Measurements from ENCODE around the gene SEMA6C. TPM values are rescaled to one million over a fixed set of nuclear protein-coding genes. Genes with fewer than 3 reads are reported as not detected.

SEMA6C gene
- total and polyA plus RNA-seq, 2 donors (not counting 1 experiment from before 2014, with no cell fraction given) = 0.76 to 0.99 TPM

- H3K9ac ChIP-seq (ENCODE audit: insufficient read depth, low read length) = no peak overlapping the region
- no peaks in the 10 kb centered on the region for H4K20me1 ChIP-seq (ENCODE audit: control insufficient read depth, extremely low read depth, insufficient read depth, low read length)
- no peaks in the 10 kb centered on the region for H3K36me3 ChIP-seq (ENCODE audit: control insufficient read depth, insufficient read depth, low read length)
- H3K4me2 ChIP-seq (ENCODE audit: extremely low read depth, insufficient read depth, low read length) = no peak overlapping the region
- H3K79me2 ChIP-seq (ENCODE audit: control insufficient read depth, insufficient read depth, low read length) = no peaks in the 10 kb centered on the region
- H3K9me3 ChIP-seq (ENCODE audit: control insufficient read depth, insufficient read depth, low read depth, low read length) = no peaks in the 10 kb centered on the region
- no peak overlapping the region for H3K27ac ChIP-seq (ENCODE audit: insufficient read depth, low read length)
- H3K4me3 ChIP-seq (replicated peaks in 1 of 4; ENCODE audit: control extremely low read depth in 1 of 4, insufficient read depth in 1 of 4, low read depth in 3 of 4, low read length in 4 of 4) = no peak overlapping the region
- DNase-seq (ENCODE audit: low read depth in 2 of 2) = no peak
- no peak overlapping the region for H2AFZ ChIP-seq (ENCODE audit: low read length)
- no peaks in the 10 kb centered on the region for H3K4me1 ChIP-seq (ENCODE audit: control insufficient read depth, extremely low read depth, insufficient read depth, low read length)
- no peaks in the 10 kb centered on the region for H3K27me3 ChIP-seq (ENCODE audit: control insufficient read depth, insufficient read depth, low read length)
- TF ChIP-seq EZH2 (IDR thresholded peaks at IDR 0.05; ENCODE audit: low read length, missing control alignments) (no peak), CTCF (conservative IDR thresholded peaks at IDR 0.05 in 1 of 2, IDR thresholded peaks at IDR 0.05 in 1 of 2; ENCODE audit: low read depth in 1 of 2, low read length in 2 of 2) (no peak)
These were observed 8.6 kb downstream of the SEMA6C start for GRCh38 chr1:151137789-151138188.

GRCh38 chr1:151135433-151136385 is 10.7 kb downstream of the SEMA6C start:
- Histone ChIP-seq H3K9ac (ENCODE audit: insufficient read depth, low read length) (no peak overlapping the region), H3K36me3 (ENCODE audit: control insufficient read depth, insufficient read depth, low read length) (no peaks in the 10 kb centered on the region), H3K27me3 (ENCODE audit: control insufficient read depth, insufficient read depth, low read length) (no peaks in the 10 kb centered on the region), H3K79me2 (ENCODE audit: control insufficient read depth, insufficient read depth, low read length) (no peaks in the 10 kb centered on the region), H3K9me3 (ENCODE audit: control insufficient read depth, insufficient read depth, low read depth, low read length) (no peaks in the 10 kb centered on the region), H4K20me1 (ENCODE audit: control insufficient read depth, extremely low read depth, insufficient read depth, low read length) (no peaks in the 10 kb centered on the region), H3K4me3 (replicated peaks in 1 of 4; ENCODE audit: control extremely low read depth in 1 of 4, insufficient read depth in 1 of 4, low read depth in 3 of 4, low read length in 4 of 4) (no peak overlapping the region), H3K4me1 (ENCODE audit: control insufficient read depth, extremely low read depth, insufficient read depth, low read length) (peaks cover 6% of the 10 kb centered on the region), H3K27ac (ENCODE audit: insufficient read depth, low read length) (no peak overlapping the region), H2AFZ (ENCODE audit: low read length) (no peak overlapping the region), H3K4me2 (ENCODE audit: extremely low read depth, insufficient read depth, low read length) (no peak overlapping the region)
- TF ChIP-seq CTCF (conservative IDR thresholded peaks at IDR 0.05 in 1 of 2, IDR thresholded peaks at IDR 0.05 in 1 of 2; ENCODE audit: low read depth in 1 of 2, low read length in 2 of 2) = no peak
- TF ChIP-seq EZH2 (IDR thresholded peaks at IDR 0.05; ENCODE audit: low read length, missing control alignments) = no peak
- DNase-seq (ENCODE audit: low read depth in 2 of 2) = no peak

GRCh38 chr1:151134991-151135390 is 11.4 kb downstream of the SEMA6C start:
- no peak overlapping the region for H3K4me3 ChIP-seq (replicated peaks in 1 of 4; ENCODE audit: control extremely low read depth in 1 of 4, insufficient read depth in 1 of 4, low read depth in 3 of 4, low read length in 4 of 4)
- DNase-seq (ENCODE audit: low read depth in 2 of 2) = no peak
- H3K9ac ChIP-seq (ENCODE audit: insufficient read depth, low read length) = no peak overlapping the region
- H3K4me1 ChIP-seq (ENCODE audit: control insufficient read depth, extremely low read depth, insufficient read depth, low read length) = peaks cover 6% of the 10 kb centered on the region
- H3K4me2 ChIP-seq (ENCODE audit: extremely low read depth, insufficient read depth, low read length) = no peak overlapping the region
- H3K36me3 ChIP-seq (ENCODE audit: control insufficient read depth, insufficient read depth, low read length) = no peaks in the 10 kb centered on the region
- no peaks in the 10 kb centered on the region for H3K9me3 ChIP-seq (ENCODE audit: control insufficient read depth, insufficient read depth, low read depth, low read length)
- H2AFZ ChIP-seq (ENCODE audit: low read length) = no peak overlapping the region
- no peak overlapping the region for H3K27ac ChIP-seq (ENCODE audit: insufficient read depth, low read length)
- H4K20me1 ChIP-seq (ENCODE audit: control insufficient read depth, extremely low read depth, insufficient read depth, low read length) = no peaks in the 10 kb centered on the region
- TF ChIP-seq CTCF (conservative IDR thresholded peaks at IDR 0.05 in 1 of 2, IDR thresholded peaks at IDR 0.05 in 1 of 2; ENCODE audit: low read depth in 1 of 2, low read length in 2 of 2) (no peak), EZH2 (IDR thresholded peaks at IDR 0.05; ENCODE audit: low read length, missing control alignments) (no peak)
- H3K79me2 ChIP-seq (ENCODE audit: control insufficient read depth, insufficient read depth, low read length) = no peaks in the 10 kb centered on the region
- H3K27me3 ChIP-seq (ENCODE audit: control insufficient read depth, insufficient read depth, low read length) = no peaks in the 10 kb centered on the region

Data from fibroblast of lung (primary cell).